ENCODE results near the gene GIPC3. TPM values are rescaled to one million over a fixed set of nuclear protein-coding genes. Genes with fewer than 3 reads are reported as not detected.
"Not testable (repeated sequence)": the region's sequence is repeated elsewhere in the genome, so short reads cannot be mapped to it uniquely, and the experiment has no call there.

GIPC3 gene
- total RNA-seq, 1 donor from 2014 or later = not detected

DNA sequence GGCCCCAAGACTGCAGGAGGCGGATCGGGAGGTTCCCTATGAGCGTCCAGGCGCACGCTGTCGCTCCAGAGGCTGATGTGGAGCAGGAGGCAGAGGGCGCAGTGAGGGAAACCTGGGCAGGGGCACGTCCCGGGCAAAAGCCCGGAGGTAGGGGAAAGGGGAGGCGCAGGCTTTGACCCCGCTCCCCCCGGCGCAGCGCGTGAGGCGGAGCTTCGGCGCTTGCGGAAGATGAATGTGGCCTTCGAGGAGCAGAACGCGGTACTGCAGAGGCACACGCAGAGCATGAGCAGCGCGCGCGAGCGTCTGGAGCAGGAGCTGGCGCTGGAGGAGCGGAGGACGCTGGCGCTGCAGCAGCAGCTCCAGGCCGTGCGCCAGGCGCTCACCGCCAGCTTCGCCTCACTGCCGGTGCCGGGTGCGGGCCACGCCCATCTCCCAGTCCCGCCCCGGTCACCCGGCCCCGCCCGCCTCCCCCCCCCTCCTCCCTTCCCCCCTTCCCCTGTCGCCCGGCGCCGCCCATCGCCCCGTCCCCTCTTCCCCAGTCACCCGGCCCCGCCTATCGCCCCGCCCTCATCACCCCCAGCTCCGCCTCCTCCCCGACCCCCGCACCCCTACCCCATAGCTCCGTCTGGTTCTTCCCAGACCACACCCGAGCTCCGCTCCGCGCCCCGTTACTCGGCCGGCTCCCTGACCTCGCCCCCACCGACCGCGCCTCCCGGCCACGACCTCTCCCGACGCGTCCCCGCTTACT is 8.4 kb upstream of the GIPC3 start:
- DNase-seq (ENCODE audit: low read depth) = no peak

DNA sequence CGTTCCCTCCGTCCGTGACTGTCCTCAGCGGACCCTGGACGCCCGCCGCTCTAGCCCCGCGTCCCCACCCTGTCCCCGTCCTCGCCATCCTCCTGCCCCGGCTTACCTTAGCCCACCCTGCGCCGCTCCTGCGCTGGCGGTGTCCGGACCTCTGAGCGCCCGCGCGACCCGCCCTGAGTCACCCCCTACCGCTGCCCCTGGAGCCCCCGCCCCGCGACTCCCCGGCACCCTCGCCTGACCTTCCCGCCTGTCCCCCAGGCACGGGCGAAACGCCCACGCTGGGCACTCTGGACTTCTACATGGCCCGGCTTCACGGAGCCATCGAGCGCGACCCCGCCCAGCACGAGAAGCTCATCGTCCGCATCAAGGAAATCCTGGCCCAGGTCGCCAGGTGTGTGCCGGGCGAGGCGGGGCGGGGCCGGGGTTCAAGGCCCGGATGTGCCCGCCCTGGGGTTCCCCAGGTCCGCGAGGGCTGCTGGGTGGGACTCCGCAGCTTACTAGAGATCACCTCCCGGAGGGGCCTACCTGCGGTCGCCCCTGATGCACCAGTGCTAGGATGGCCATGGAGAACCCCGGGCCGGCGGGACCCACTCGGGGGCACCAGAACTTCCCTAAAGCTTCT is 7.4 kb upstream of the GIPC3 start:
- DNase-seq (ENCODE audit: low read depth) = no peak

DNA sequence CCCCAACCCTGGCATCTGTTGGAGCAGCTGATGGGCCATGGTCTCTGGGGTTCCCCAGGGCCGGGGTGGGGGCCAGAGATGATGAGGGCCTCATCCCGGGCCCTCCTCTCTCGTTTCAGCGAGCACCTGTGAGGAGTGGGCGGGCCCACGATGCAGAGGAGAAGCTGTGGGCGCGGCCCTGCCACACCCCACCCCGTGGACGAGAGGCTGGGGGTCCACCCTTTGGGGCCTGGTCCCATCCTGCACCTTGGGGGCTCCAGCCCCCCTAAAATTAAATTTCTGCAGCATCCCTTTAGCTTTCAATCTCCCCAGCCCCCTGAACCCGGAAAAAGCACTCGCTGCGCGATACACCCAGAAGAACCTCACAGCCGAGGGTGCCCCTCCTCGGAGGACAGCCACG is 6.9 kb upstream of the GIPC3 start:
- no peak for DNase-seq (ENCODE audit: low read depth)

DNA sequence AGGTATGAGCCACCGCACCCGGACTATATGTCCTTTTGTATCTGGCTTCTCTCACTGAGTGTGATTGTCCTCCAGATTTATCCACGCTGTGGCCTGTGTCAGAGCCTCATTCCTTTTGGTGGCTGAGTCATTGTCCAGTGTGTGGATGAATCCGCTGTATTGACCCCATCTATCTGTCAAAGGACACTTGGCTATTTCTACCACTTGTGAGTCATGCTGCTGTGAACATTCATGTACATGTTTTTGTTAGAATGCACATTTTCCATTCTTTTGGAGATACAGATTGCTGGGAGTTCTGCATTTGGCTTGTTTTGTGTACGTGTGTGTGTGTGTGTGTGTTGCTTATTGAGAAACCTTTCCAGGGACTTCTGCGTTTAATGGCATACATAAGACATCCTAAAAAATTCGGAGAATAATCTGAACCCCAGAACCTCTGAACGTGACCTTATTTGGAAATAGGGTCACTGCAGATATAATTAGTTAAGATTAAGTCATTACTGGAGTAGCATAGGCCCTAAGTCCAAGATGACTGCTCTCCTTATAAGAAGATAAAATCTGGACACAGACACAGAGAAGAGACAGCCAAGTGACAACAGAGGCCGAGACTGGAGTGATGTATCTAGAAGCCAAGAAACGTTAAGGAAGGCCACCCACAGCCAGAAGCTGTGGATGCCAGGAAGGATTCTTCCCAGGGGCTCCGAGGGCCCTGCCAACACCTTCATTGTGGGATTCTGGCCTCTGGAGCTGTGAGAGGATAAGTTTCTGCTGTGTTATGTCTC is 4.9 kb upstream of the GIPC3 start:
- DNase-seq (ENCODE audit: low read depth) = peak; percentile 61

GRCh38 chr19:3581792-3582191 is 3.5 kb upstream of the GIPC3 start:
- not testable (repeated sequence) for DNase-seq (ENCODE audit: low read depth)

GRCh38 chr19:3584036-3584802 is 1.1 kb upstream of the GIPC3 start:
- DNase-seq (ENCODE audit: low read depth) = not testable (repeated sequence)

GRCh38 chr19:3586127-3586626 is 899 bp downstream of the GIPC3 start:
- no peak for DNase-seq (ENCODE audit: low read depth)

DNA sequence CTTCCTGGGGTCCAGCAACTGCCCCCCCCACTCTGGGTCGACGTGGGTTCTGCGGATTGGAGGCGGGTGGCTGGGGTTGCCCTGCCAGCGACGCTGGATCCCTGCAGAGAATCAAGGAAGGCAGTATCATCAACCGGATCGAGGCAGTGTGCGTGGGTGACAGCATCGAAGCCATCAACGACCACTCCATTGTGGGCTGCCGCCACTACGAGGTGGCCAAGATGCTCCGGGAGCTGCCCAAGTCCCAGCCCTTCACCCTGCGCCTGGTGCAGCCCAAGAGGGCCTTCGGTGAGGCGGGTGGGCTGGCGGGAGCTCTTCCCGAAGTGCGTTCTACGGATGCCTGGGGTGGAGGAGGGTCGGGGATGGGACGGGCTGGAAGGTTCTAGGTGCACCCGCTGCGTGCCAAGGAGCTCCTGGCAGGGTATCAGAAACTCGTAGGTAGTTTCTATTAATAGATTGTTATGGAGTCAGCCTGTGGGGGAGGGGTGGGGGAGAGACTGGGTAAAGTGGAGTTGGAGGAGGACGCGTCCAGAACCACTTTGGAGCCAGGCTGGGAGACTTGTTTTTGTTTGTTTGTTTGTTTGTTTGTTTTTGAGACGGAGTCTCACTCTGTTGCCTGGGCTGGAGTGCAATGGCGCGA is 1.5 kb downstream of the GIPC3 start:
- no peak for DNase-seq (ENCODE audit: low read depth)

DNA sequence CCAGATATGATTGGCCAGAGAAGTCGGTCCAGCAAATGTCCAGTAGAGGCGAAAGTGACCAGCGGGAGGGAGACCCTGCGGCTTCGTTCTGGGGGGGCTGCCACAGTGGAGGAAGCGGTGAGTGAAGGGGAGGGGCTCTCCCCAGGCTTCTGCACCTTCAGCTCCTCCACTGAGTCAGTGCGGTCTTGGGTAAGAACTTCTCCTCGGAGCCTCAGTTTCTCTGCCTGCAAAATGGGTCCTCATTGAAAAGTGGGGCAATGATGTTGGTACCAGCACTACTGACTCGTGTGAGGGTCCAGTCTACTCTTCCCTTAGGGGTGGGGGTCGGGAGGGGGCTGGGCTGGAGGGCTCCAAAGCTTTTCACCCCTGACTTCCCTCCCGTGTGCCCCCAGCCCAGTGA is 4.2 kb downstream of the GIPC3 start:
- DNase-seq (ENCODE audit: low read depth) = no peak

DNA sequence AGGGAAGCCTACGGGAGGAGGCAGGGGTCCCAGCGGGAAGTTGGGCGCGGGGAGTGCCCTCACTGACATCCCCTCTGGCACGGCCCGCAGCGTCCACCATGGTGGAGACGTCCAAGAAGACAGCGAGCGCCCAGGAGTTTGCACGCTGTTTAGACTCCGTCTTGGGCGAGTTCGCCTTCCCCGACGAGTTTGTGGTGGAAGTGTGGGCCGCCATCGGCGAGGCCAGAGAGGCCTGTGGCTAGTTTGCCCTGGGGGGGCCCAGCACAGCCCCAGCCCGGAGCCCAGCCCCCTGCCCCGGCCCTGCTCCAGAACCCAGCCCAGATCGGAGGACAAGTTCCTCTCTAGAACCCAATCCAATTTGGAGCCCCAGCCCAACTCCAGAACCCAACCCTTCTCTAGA is 4.7 kb downstream of the GIPC3 start:
- no peak for DNase-seq (ENCODE audit: low read depth)

DNA sequence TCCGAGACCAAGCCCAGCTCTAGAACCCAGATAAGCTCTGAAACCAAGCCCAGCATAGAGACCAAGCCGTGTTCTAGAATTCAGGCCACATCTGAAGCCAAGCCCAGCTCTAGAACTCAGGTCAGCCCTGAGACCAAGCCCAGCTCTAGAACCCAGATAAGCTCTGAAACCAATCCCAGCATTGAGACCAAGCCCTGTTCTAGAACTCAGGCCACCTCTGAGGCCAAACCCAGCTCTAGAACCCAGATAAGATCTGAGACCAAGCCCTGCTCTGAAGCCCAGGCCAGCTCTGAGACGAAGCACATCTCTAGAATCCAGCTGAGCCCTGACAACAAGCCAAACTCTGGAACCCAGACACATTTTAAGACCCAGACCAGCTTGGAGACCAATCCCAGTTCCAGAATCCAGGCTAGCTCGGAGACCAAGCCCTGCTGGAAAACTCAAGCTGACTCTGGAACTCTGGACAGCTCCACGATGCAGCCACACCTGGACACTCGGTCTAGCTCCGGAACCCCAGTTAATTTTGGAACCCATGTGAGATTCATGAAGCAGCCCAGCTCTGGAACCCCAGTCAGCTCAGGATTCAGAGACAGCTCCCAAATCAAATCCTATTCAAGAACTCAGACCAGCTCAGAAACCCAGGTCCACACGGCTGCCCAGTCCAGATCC is 5.8 kb downstream of the GIPC3 start:
- no peak for DNase-seq (ENCODE audit: low read depth)

DNA sequence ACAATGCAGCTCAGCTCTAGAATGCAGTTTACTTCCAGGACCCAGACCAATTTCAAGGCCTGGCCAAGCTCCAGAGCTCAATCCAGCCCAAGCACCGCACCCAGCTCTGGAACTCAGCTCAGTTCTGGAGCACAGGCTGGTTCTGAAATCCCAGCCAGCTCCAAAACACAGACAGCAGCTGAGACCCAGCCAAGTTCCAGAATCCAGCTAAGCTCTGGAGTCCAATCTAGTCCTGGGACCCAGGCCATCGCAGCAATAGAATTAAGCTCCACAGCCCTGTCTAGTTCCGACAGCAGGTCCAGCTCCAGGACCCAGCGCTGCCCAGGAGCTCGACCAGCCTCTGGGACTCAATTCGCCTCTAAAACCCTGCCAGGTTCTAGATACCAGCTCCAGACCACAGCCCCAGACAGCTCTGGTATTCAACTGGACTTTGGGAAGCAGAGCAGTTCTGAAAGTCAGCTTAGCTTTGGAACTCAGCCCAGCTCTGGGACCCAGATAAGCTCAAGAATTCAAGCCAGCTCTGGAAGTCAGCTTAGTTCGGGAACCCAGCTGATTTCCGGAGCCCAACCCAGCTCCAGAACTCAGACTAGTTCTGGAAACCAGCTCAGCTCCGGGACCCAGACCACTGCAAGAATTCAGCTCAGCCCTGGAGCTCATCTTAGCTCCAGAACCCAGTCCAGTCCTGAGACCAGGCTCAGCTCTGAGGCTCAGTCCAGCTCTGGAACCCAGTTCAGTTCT is 6.8 kb downstream of the GIPC3 start:
- no peak for DNase-seq (ENCODE audit: low read depth)

GRCh38 chr19:3593156-3593555 is 7.9 kb downstream of the GIPC3 start:
- no peak for DNase-seq (ENCODE audit: low read depth)

DNA sequence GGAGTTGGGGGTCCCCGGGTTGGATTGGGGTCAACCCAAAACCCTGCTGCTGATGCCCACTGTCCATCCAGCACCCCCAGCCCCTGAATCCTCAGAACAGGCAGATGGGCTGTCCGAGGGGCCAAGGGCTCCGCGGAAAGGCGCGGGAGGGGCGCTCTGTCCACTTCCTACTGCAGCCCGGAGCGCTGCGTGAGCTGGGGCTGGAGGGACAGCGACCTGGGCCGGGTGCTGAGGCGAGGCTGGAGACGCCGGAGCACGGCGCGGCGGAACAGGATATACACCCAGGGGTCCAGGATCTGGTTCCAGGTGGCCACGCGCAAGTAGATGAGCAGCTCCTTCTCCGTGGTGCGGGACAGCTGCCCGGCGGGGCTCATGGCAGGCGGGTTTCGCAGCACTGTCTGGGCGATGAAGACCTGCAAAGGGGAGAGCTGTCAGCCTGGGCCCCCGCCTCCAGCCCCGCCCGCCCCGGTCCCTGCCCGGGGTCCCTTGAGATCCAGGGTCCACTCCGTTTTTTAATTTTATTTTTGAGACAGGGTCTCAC is 10.3 kb downstream of the GIPC3 start:
- no peak for DNase-seq (ENCODE audit: low read depth)

GRCh38 chr19:3599776-3600187 is 14.5 kb downstream of the GIPC3 start:
- DNase-seq (ENCODE audit: low read depth) = no peak

GRCh38 chr19:3601021-3601420 is 15.7 kb downstream of the GIPC3 start:
- DNase-seq (ENCODE audit: low read depth) = no peak

GRCh38 chr19:3603121-3603811 is 18.0 kb downstream of the GIPC3 start:
- peak; percentile 26 for DNase-seq (ENCODE audit: low read depth)

DNA sequence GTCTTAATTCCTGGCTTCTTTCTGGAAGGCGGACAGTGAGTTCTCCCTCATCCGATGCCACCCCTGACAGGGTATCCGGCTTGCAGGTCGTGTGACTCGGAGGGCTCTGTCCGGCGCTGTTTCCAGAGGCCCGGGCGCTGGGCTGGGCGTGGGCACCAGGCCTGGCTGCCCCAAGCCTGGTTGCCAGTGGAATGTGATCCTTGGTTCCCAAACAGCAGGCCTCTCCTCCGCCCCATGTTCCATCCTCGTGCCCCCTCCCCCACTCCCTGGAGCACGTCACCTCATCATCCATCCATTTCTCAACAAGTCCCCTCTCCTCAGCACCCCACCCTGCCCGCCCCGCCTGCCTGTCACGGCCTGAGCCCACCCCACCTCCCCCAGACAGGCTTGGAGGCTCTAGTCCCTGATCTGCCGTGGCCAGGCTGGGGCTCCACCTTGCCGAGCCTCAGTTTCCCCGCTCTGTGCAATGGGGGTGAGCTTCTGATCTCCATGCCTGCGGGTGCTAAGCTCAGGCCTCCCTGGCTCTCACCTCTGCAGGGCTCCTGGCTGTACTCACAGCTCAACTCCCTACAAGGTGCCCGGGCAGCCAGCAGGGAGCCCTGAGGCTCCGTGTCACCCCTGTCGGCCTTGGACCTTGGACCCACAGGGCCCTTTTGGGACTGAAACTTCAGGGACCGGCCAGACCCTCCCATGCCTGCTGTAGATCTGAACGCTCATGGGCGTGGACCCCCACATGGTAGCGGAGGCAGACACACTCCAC is 19.1 kb downstream of the GIPC3 start:
- DNase-seq (ENCODE audit: low read depth) = no peak

GRCh38 chr19:3604987-3605343 is 19.7 kb downstream of the GIPC3 start:
- DNase-seq (ENCODE audit: low read depth) = no peak

Data from renal cortical epithelial cell (primary cell).